ENCODE measurements around the gene PARP15.

- no peak for TF ChIP-seq CTCF (IDR thresholded peaks at IDR 0.05)
- TF ChIP-seq EP300 (IDR thresholded peaks at IDR 0.05) = no peak
Observed at GRCh38 chr3:122553171-122553570, 24.3 kb upstream of the PARP15 start.
